ENCODE measurements around the gene LMTK3.
A peak's percentile ranks its signal among the peaks of the same experiment; 100 is the strongest.
"Not testable (repeated sequence)": the region's sequence is repeated elsewhere in the genome, so short reads cannot be mapped to it uniquely, and the experiment has no call there.

The LMTK3 gene

DNA sequence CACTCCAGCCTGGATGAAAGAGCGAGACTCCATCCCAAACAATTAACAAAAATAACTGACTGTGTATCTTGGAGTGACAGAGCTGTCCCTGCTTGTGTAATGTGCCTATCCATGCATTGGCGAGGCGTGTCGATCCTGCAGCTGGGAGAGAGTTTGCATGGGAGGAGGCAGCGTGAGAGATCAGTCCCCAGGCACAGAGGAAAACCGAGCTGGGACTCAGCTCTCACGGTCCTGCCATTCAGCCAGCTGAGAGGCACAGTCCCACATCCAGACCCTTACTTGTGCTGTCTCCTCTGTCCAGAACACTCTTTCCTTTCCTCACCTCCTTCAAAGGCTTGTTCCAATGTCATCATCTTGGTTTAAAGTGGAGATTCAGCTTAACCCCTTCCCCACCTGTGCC, 28.5 kb upstream of the LMTK3 start:
- DNase-seq, result peak; percentile 42

DNA sequence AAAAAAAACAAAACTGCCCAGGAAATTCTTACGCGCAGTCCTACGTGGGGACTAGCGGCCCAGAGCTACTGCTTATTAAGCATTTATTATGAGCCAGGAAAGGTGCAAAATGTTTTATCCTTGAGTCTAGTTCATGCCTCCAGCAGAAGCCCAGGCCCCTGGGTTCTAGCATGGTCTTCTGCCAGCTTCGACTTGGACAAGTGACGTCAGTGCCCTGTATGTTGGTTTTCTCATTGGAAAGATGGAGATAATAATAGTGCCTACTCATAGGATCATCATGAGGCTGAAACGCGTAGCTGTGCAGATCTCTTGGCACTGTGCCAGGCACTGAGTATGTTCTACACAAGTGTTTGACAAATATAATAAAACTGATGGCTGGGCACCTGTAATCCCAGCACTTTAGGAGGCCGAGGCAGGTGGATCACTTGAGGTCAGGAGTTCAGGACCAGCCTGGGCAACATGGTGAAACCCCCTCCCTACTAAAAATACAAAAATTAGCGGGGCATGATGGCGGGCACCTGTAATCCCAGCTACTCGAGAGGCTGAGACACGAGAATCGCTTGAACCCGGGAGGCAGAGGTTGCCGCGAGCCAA, 28.0 kb upstream of the LMTK3 start:
- peak; percentile 97 for DNase-seq

DNA sequence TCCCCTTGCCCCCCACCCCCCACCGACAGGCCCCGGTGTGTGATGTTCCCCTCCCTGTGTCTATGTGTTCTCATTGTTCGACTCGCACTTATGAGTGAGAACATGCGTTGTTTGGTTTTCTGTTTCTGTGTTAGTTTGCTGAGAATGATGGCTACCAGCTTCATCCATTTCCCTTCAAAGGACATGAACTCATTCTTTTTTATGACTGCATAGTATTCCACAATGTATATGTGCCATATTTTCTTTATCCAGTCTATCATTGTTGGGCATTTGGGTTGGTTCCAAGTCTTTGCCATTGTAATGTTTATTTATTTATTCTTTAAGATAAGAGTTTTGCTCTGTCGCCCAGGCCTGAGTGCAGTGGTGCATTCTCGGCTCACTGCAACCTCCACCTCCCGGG, 26.4 kb upstream of the LMTK3 start:
- DNase-seq, result not testable (repeated sequence)

DNA sequence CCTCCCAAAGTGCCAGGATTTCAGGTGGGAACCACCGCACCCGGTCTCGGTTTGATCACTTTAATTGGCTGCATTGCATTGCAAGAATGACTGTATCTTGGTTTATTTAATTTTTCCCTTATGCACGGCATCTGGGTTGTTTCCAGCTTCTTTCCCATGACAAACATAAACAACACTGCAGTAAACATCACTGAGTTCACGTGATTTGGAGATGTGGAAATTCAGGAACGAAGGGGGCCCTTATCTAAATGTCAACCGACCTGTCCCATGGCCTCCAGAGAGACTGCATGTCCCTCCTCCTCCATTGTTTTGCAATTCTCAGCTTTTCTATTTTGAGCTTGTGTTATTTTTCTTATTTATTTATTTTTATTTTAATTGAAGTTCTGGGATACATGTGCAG, 25.9 kb upstream of the LMTK3 start:
- DNase-seq, result no peak

DNA sequence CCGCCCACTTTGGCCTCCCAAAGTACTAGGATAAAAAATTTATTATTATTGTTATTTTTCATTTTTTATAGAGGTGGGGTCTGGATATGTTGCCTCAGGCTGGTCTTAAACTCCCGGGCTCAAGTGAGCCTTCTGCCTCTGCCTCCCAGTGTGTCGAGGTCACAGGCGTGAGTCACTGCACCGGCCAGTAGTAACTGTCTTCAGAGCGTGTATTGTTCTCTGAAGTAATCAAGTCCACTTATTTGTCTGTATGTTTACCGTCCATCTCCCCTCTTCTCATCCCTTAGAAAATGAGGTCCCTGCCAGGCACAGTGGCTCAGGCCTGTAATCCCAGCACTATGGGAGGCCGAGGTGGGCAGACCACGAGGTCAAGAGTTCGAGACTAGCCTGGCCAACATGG, 22.1 kb upstream of the LMTK3 start:
- no peak for DNase-seq

DNA sequence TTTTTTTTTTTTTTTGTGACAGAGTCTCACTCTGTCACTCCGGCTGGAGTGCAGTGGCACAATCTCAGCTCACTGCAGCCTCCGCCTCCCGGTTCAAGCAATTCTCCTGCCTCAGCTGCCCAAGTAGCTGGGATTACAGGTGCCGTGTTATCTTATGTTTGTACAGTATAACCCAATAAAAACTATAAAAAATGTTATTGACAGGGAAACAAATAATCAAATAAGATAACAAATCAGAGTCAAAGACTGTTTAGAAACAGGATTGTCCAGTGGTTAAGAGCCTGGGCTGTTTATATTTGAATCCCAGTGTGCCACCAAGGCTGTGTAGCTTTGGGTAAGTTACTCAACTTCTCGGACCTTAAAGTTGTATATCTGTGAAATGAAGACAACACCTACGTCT, 19.1 kb upstream of the LMTK3 start:
- DNase-seq, result no peak

DNA sequence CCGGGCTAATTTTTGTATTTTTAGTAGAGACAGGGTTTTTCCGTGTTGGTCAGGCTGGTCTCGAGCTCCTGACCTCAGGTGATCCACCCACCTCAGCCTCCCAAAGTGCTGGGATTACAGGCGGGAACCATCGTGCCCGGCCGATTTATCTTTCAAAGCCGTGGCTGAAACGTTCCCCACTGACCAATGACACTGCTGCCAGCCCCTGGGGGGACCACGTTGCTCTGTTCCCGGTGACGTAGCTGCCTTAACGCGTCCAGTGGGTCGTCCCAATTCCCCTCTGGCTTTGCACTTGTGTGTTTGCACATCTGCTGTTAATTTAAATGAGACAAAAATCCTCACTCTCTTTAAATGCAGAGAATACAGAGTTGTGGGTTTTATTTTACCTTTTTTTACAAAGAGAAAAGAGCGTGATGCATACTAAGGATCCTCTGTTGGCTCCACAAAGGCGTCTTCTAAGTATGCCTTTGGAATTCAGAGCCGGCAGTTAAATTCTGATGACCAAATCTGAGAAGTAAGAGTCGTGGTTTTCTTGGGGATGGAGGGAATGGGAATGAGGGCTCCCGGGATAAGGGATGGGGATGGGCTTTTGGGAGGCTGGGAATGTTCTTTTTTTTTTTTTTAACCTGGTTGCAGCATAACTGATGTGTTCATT, 18.6 kb upstream of the LMTK3 start:
- DNase-seq, result no peak

DNA sequence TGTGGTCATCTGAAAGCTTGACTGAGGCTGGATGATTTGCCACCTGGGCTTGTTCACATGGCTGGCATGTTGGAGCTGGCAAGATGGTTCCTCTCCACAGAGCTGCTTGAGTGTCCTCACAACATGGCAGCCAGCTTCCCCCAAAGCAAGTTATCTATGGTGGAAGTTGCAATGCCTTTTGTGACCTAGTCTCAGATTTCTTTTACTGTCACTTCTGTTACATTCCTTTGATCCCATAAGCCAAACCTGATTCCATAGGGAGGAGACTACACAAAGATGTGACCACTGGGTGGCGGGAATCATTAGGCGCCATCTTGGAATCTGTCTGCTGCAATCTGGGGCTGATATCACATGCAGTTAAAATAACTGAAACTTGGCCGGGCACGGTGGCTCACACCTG, 17.5 kb upstream of the LMTK3 start:
- DNase-seq, result no peak

DNA sequence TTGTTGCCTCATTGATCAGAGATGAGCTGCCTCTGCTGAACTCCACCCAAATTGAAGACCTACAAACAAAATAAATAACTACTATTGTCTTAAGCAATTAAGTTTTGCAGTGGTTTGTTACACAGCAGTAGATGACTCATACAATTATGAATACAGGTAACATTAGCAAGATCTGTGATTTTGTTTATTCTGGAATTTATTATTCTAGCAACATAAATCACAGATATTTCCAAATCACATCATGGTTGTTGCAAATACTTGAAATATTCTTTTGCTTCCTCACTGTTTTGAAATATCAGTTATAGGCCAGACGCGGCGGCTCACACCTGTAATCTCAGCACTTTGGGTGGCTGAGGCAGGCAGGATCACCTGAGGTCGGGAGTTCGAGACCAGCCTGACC, 13.1 kb upstream of the LMTK3 start:
- DNase-seq, result no peak

DNA sequence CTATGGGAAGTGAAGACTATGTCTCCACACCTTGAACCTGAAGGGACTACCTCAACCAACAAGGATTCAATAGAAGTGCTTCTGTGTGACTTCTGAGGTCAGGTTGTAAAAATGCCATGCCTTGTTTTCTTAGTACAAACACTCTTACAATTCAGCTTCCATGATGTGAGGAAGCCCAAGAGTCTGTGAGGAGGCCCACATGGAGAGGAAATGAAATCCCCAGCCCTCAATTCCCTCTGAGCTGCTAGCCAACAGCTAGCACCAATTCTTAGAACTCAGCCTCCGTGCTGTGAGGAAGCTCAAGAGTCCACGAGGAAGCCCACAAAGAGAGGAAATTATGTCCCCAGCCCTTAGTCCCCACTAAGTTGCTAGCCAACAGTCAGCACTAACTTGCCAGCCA, 12.6 kb upstream of the LMTK3 start:
- no peak for DNase-seq

DNA sequence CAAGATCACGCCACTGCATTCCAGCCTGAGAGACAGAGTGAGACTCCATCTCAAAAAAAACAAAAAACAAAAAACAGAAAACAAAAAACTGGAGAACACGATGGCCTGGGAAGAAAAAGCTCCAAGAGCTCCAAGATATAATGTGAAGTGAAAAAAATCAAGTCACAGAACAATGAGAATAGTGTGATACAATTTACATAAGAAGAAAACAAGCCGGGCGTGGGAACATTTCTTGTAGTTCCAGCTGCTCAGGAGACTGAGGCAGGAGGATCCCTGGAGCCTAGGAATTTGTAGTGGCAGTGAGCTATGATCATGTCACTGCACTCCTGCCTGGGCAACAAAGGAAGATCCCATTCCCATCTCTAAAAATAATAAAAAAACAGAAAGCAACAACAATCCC, 8.5 kb upstream of the LMTK3 start:
- DNase-seq, result no peak

DNA sequence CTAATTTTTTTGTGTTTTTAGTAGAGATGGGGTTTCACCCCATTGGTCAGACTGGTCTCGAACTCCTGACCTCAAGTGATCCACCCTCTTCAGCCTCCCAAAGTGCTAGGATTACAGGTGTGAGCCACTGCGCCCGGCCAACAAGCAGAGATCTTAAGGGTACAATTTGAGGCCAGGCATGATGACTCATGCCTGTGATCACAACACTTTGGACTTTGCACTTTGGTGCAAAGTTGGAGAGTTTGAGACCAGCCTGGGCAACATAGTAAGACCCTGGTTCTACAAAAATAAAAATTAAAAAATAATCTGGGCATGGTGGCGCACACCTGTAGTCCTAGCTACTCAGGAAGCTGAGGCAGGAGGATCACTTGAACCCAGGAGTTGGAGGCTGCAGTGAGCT, 7.8 kb upstream of the LMTK3 start:
- DNase-seq, result not testable (repeated sequence)

DNA sequence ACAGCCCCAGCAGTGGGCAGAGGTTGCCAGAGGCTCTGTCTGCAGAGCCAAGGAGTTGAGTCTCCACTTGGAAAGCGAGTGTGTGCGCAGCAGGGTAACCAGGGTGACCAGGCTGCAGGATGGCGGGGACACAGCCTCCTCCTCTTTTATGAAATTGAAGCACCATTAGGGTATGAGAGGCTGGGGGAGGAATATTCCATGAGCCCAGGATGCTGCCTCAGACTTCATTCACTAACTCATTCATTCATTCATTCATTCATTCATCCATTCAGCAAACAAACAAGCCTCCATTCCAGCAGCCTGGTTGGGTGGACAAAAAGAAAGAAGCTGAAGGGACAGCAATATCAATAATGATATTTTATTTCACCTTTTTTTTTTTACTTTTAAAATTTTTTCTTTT, 6.6 kb upstream of the LMTK3 start:
- no peak for DNase-seq

DNA sequence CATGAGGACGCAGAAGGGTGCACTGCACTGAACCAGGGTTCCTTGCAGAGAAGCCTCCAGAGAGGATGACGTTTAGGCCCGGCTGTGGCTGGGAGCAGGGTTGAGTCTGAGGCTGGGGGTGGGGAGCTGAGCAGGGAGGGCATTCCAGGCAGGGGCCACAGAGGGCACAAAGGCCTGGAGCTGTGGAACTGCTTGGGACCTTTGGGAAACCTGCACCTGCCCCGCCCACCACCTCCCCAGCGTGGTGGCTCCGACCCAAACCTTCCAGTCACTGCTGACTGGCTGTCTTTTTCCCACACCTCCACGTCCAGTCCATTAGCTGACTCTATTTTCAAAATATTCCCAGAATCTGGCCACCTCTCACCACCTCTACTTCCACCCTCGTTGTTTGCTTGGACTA, 4.9 kb upstream of the LMTK3 start:
- no peak for DNase-seq

DNA sequence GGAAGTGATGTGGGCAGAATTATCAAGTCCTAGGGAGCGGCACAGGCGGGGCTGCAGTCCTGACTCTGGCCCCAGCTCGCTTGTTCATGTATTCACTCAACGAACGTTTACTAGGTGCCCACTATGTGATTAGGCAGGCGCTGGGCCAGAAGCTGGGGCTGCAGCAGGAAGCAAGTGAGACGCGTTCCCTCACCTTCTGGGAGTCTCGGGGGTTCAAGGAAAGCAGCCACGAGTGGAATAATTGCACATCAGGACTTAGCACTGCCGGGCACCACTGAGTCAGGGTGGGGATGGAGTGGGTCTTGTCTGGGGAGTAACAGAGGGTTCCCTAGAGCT, 2.5 kb upstream of the LMTK3 start:
- no peak for DNase-seq

DNA sequence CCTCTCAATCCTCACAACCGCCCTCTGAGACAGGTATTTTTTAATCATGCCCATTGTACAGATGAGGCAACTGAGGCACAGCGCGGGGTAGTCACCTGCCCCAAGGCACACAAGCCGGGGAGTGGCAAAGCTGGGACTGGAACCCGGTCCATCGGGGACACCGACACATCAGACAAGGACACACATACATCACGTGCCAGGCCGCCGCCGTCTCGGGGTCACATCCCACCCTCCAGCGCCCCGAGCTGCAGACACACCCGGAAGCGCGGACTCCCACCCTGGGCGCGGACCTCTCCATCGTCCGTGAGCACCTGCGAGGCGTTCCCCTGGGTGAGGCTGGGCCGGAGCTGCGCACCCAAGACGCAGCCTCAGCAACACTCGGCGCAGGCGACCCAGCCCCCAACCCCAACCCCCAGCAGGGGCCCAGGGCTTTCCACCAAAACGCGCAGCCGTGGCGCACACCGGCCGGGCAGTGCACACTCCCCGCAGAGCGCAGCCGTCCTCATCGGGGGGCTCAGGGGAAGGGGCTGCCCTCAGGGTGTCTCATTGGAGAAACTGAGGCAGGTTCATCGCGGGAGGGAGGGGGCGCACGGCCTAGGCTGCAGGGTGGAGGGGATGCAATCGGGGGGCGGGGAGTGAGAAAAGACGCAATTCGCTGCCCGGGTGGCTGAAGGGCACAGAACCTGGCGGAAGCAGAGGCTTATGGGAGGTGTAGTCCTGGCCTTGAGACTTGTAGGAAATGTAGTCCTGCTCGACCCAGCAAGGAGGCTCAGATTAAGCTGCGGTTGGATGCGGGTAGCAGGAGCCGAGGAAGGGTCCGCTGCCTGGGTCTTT, 1.9 kb upstream of the LMTK3 start:
- DNase-seq, result peak; percentile 85

DNA sequence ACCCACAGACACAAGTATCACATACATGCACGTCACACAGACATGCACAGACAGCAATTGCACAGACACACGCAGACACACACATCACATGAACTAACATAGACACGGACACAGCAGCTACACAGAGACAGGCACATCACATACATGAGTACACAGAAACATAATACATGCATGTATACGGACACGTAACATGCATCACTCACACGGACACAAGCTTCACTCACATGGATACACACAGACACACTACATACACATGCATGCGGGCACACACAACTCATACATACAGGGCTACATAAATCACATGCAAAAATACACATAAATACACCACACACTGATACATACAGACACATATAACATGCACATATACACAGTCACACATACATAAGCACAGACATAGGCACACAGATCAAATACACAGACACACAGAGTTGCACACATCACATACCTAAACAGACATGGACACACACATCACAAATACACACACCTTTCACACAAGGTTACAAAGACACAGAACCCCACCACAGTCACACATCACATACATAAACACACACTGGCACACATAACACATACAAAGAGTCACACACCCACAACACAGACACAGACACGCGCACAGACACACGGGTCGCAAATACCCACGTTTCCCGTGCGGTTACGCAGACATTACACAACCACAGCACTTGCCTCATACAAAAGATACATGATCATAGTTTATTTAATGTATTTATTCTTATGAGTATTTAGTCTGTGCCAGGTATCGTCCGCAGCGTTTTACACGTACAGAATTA, 1.1 kb upstream of the LMTK3 start:
- no peak for DNase-seq

DNA sequence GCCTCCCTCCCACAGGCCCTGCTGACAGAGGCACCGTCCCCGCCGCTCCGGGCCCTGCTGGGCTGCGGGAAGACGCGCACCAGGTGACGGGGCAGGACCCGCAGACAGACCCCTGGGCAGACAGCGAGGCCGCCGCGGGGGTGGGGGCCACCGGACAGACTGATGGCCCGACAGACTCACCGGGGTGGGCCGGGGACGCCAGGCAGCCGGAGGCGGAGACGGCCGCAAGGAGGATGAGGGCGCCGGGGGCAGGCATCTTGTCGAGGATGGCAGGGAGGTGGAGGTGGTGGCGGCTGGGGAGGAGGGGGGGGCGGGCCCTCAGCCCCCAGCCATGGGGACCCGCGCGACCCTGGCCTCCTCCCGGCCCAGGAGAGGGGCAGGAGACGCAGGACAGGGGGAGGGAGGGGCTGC, 309 bp downstream of the LMTK3 start:
- DNase-seq, result no peak

DNA sequence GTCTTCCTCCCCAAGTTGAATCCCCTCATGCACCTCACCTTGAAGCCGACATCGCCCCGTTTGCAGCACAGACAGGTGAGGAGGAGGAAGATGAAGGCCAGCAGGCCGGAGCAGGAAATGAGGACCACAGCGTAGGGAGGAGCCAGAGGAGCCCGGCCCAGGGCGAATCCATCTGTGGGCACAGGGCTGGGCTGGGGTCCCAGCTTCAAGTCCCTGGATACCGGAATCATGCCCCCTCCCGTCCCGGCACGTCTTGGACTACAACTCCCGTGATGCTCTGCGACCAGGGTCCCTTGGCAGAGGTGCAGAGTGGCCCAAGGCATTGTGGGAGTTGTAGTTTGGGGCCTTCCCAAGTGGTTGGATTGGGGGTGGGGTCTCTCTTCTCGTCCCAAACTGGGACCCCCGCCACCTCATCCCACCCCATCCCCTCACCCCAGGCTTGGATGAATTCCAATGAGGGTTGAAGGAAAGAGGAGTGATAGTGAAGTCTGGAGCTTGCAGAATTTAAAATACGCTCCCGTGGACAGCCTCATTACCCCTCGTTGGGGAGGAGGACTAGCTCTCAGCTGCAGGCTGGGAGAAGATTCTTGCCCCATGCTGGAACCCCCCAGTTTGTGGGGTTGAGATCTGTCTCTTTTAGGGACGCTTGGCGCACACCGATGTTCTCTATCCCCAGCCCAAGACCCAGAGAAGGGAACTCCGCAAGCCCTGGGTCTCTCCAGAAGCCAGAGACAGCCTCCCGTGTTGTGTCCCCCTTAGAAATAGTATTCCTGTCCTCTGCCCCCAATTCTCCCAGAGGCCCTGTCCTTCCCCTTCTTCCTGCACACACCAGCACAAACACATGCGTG, 990 bp downstream of the LMTK3 start:
- peak; percentile 38 for DNase-seq

DNA sequence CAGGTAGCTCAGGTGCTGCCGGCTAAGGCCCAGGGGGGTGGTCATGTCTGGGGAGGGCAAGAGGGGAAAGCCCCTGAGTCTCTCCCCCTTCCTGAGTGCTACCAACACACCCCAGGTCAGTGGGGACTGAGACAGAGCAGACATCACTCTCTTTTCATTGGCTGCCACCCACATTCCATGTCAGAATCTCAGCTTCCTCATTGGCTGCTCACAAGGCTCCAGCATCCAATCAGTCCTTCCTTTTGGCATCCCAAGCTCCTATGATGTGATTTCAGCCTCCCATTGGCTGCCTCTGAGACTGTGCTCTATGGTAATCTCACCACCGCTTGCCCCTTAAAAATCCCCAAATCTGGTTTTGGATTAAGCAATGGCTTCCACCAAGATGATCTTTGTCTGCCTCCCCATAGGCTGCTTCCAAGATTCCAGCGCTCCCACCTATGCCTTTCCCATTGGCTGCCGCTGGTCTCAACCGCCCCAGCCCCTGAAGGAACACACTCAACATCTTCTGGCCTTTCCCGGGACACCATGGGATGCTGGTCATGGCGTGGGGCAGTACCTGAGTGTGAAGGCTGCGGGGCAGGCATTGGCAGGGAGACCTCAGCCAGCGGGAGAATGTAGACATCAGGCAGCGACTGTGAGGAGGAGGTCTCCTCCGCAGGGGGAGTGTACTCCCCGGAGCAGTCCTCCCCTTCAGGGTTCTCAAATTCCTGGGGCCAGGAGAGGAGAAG, 2.0 kb downstream of the LMTK3 start:
- DNase-seq, result no peak

DNA sequence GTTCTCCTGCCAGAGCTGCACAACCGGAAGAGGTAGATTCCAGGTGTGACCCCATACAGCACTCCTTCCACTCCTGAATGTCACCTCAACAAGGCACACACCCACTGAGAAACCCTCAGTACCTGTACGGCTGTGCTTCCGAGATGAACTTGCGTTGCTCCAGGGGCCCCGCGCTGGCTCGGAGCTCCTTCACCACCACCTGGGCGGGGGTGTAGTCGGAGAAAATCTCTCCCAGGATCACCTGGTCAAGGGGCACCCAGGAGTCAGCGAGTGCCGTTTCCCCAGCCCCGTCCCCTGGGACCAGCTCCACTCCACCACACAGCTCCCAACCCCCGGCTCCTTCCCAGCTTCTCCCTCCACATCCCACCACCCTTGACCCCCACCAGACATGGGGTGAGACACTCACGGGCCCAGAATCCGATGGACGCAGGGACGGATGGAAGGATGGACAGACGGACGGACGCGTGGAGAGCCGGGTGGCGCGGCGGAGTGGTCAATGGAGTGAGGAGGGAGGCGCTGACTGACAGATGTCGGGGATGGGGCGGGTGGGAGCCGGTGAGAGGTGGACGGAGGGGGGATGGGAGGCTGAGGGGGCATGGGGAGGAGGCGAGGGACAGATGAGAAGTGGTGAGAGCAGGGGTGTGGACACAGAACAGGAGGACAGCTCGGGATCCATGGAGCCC, 2.8 kb downstream of the LMTK3 start:
- DNase-seq, result no peak
